Hematopoietic multipotent progenitor cell treated with erythropoietin and hydrocortisone succinate and interleukin-3 and kit ligand, for 8 days (in vitro differentiated cells): Measurements from ENCODE around the gene PPOX.

Source experiments
- DNase-seq: peaks from one replicate; pipeline ENCODE4 v3.0.0-alpha.2; 2015

The PPOX gene

GRCh38 chr1:161176468-161177111, 10.4 kb downstream of the PPOX start:
- DNase-seq: no peak

- peak; percentile 90 for DNase-seq
Measured at GRCh38 chr1:161177112-161177935, 11.1 kb downstream of the PPOX start, which contains the start of gene B4GALT3. B4GALT3 (minus strand) TSS chr1:161177507; CDS start chr1:161176060, 1,447 bp downstream.

GRCh38 chr1:161177936-161178244, 11.7 kb downstream of the PPOX start:
- DNase-seq: no peak

- no peak for DNase-seq
Measured at GRCh38 chr1:161179698-161180097, 13.5 kb downstream of the PPOX start.

- DNase-seq: peak; percentile 45
Measured at GRCh38 chr1:161180639-161181038, 14.4 kb downstream of the PPOX start.

GRCh38 chr1:161182214-161182613, 16.0 kb downstream of the PPOX start:
- DNase-seq: peak; percentile 43

- peak; percentile 83 for DNase-seq
Measured at GRCh38 chr1:161185282-161185682, 19.1 kb downstream of the PPOX start.

- no peak for DNase-seq
Measured at GRCh38 chr1:161185732-161186311, 19.6 kb downstream of the PPOX start.

GRCh38 chr1:161187311-161187710, 21.1 kb downstream of the PPOX start:
- no peak for DNase-seq

GRCh38 chr1:161188381-161188780, 22.2 kb downstream of the PPOX start:
- DNase-seq: no peak

- DNase-seq: no peak
Measured at GRCh38 chr1:161189036-161189435, 22.8 kb downstream of the PPOX start.

GRCh38 chr1:161190962-161191521, 24.8 kb downstream of the PPOX start:
- no peak for DNase-seq

- no peak for DNase-seq
Measured at GRCh38 chr1:161191971-161192370, 25.7 kb downstream of the PPOX start.

- peak; percentile 86 for DNase-seq
Measured at GRCh38 chr1:161192476-161193465, 26.5 kb downstream of the PPOX start.

GRCh38 chr1:161193561-161194235, 27.5 kb downstream of the PPOX start:
- DNase-seq: no peak

GRCh38 chr1:161195171-161195570, 28.9 kb downstream of the PPOX start:
- no peak for DNase-seq

- no peak for DNase-seq
Measured at GRCh38 chr1:161196111-161196510, 29.9 kb downstream of the PPOX start.

- no peak for DNase-seq
Measured at GRCh38 chr1:161196521-161197451, 30.6 kb downstream of the PPOX start.

- no peak for DNase-seq
Measured at GRCh38 chr1:161197560-161198193, 31.5 kb downstream of the PPOX start.
